Endothelial cell of umbilical vein (primary cell): ENCODE measurements around the gene PPP1R16B. TPM values are rescaled to one million over a fixed set of nuclear protein-coding genes. Genes with fewer than 3 reads are reported as not detected.

Experiments
- BruUV-seq: library from RNA; stranded (reverse); fragments of 400-500 nt; replicated peaks from 2 replicates; lab custom pipeline; 2021; lab: Mats Ljungman, UMichigan
- CTCF ChIA-PET: fragments of 300-600, 350-600 bp; sonication (Branson Sonifier 250); formaldehyde crosslinking; loops from one replicate; lab custom pipeline; 2021; ENCODE audit warnings: antibody characterized with exemption, inconsistent platforms; lab: Charles Lee
- POLR2A ChIA-PET: fragments of 300-600, 350-600 bp; sonication (Branson Sonifier 250); formaldehyde crosslinking; loops from one replicate; lab custom pipeline; 2021; ENCODE audit warnings: antibody characterized with exemption, inconsistent platforms; lab: Charles Lee
- DNase-seq: peaks from one replicate; pipeline ENCODE4 v3.0.0-alpha.2; 2011; ENCODE audit warnings: low read depth, low spot score
- FAIRE-seq: peaks from 2 replicates; lab custom pipeline; 2011; peaks lifted over from hg19 to GRCh38; lab: Jason Lieb, UNC
- H2AFZ ChIP-seq: 2 replicates; pipeline ENCODE4 v1.6.0; 2012; ENCODE audit warnings: low read depth, low read length, control low read depth, inconsistent platforms
- H3K27ac ChIP-seq: 2 replicates; pipeline ENCODE4 v1.5.1; 2011; ENCODE audit warnings: low read depth, mild to moderate bottlenecking, control low read depth, low read length, moderate library complexity; ENCODE audit not compliant: insufficient read depth
- H3K27me3 ChIP-seq, 2 experiments: 2 replicates each; pipeline versions ENCODE4 v1.6.0 to v1.6.1; 2011; ENCODE audit warnings: low read length in 2 of 2, mixed read lengths in 1 of 2; ENCODE audit not compliant: control insufficient read depth in 2 of 2, insufficient read depth in 2 of 2
- H3K36me3 ChIP-seq, 2 experiments: 2 replicates in 1 of 2; 3 replicates in 1 of 2; pipeline ENCODE4 v1.5.1; 2011; ENCODE audit warnings: low read length in 2 of 2, mild to moderate bottlenecking in 1 of 2, moderate library complexity in 1 of 2; ENCODE audit not compliant: control insufficient read depth in 2 of 2, insufficient read depth in 2 of 2; ENCODE audit errors: extremely low read depth in 1 of 2
- H3K4me1 ChIP-seq: 3 replicates; pipeline ENCODE4 v1.5.1; 2011; ENCODE audit warnings: mild to moderate bottlenecking, low read length; ENCODE audit not compliant: control insufficient read depth, insufficient read depth; ENCODE audit errors: extremely low read depth
- H3K4me2 ChIP-seq: 2 replicates; pipeline ENCODE4 v1.6.1; 2011; ENCODE audit warnings: low read length, control low read depth, mixed read lengths; ENCODE audit not compliant: insufficient read depth
- H3K4me3 ChIP-seq, 3 experiments: fragments of 200-600 bp in 1 of 3; sonication (generic), shearing (Covaris generic) in 1 of 3; replicated peaks in 1 of 3; 2 replicates each; pipeline ENCODE4 v1.5.1; 2011 to 2016; ENCODE audit warnings: control low read depth in 3 of 3, low read length in 3 of 3, mild to moderate bottlenecking in 2 of 3, inconsistent platforms in 1 of 3, low read depth in 1 of 3, moderate library complexity in 1 of 3; ENCODE audit not compliant: insufficient read depth in 1 of 3
- H3K79me2 ChIP-seq: 2 replicates; pipeline ENCODE4 v1.6.0; 2012; ENCODE audit warnings: low read length, inconsistent platforms; ENCODE audit not compliant: control insufficient read depth, insufficient read depth
- H3K9ac ChIP-seq: replicated peaks from 2 replicates; pipeline ENCODE3; 2011; ENCODE audit warnings: low read length, control low read depth; ENCODE audit not compliant: insufficient read depth; ENCODE audit errors: extremely low read depth
- H3K9me1 ChIP-seq: replicated peaks from 3 replicates; pipeline ENCODE4 v1.6.0; 2011; ENCODE audit warnings: mild to moderate bottlenecking, low read length; ENCODE audit not compliant: control insufficient read depth, insufficient read depth; ENCODE audit errors: extremely low read depth
- H3K9me3 ChIP-seq: replicated peaks from 2 replicates; pipeline ENCODE4 v1.5.1; 2012; ENCODE audit warnings: low read length, inconsistent platforms; ENCODE audit not compliant: control insufficient read depth, insufficient read depth
- H4K20me1 ChIP-seq: replicated peaks from 2 replicates; pipeline ENCODE3; 2011; ENCODE audit warnings: mild to moderate bottlenecking, low read length; ENCODE audit not compliant: control insufficient read depth, insufficient read depth; ENCODE audit errors: extremely low read depth
- CTCF ChIP-seq, 2 donors: IDR thresholded peaks; 1 replicate in 1 of 2; 2 replicates in 1 of 2; pipeline ENCODE4 v1.5.1; 2011; ENCODE audit warnings: low read length in 2 of 2, mild to moderate bottlenecking in 2 of 2, moderate library complexity in 2 of 2, control low read depth in 1 of 2, inconsistent platforms in 1 of 2, low read depth in 1 of 2; ENCODE audit not compliant: insufficient read depth in 1 of 2; ENCODE audit errors: extremely low read depth in 1 of 2
- EZH2 ChIP-seq: IDR thresholded peaks from 2 replicates; pipeline ENCODE4 v1.6.1; 2012; ENCODE audit warnings: borderline replicate concordance, low read depth, mild to moderate bottlenecking, moderate library complexity, low read length, inconsistent platforms; ENCODE audit not compliant: severe bottlenecking
- FOS ChIP-seq: IDR thresholded peaks from 2 replicates; pipeline ENCODE4 v1.6.1; 2011; ENCODE audit warnings: mild to moderate bottlenecking, low read length, moderate library complexity, borderline replicate concordance; ENCODE audit not compliant: insufficient read depth
- GATA2 ChIP-seq: IDR thresholded peaks from 2 replicates; pipeline ENCODE4 v1.7.0; 2011; ENCODE audit warnings: low read depth, mild to moderate bottlenecking, moderate library complexity, mixed read lengths, low read length; ENCODE audit not compliant: insufficient read length, insufficient read depth
- JUN ChIP-seq: IDR thresholded peaks from 2 replicates; pipeline ENCODE4 v1.6.1; 2011; ENCODE audit warnings: borderline replicate concordance, low read depth; ENCODE audit not compliant: insufficient read length, insufficient read depth
- MAX ChIP-seq: IDR thresholded peaks from 2 replicates; pipeline ENCODE4 v1.6.1; 2011; ENCODE audit not compliant: insufficient read depth, insufficient read length
- MYC ChIP-seq: IDR thresholded peaks from one replicate; pipeline ENCODE4 v1.6.1; 2011; ENCODE audit warnings: mild to moderate bottlenecking, low read depth, low read length
- POLR2A ChIP-seq: IDR thresholded peaks from 2 replicates; pipeline ENCODE4 v1.6.1; 2012; ENCODE audit warnings: low read depth, mild to moderate bottlenecking, control low read depth, low read length
- POLR2AphosphoS5 ChIP-seq: IDR thresholded peaks from 2 replicates; pipeline ENCODE4 v1.6.1; 2012; ENCODE audit warnings: low read depth, mild to moderate bottlenecking, control low read depth, low read length, moderate library complexity; ENCODE audit not compliant: insufficient read depth
- dilution Hi-C: fragments of 300-500 bp; cut with MboI; formaldehyde crosslinking; loops from one replicate; pipeline ENCODE4 v1.15.0; 2019; ENCODE audit warnings: low sequenced_read_pairs; ENCODE audit not compliant: extremely low pct_ligation_motif_present
- intact Hi-C: fragments of 100-400 bp; cut with micrococcal nuclease; formaldehyde crosslinking; loops from one replicate; pipeline ENCODE4 v1.10.0; 2022
- polyA plus RNA-seq, 4 experiments: library from polyadenylated mRNA; depleted of rRNA in 3 of 4; stranded (reverse) in 3 of 4; unstranded in 1 of 4; fragments of >200 nt; gene quantifications; 2 replicates each; pipeline versions ENCODE4 v1.2.1 to v1.2.3, GENCODE V29; 2011 to 2012; ENCODE audit warnings: missing spikeins in 1 of 4
- total RNA-seq: library from RNA; stranded (reverse); gene quantifications from 2 replicates; pipeline ENCODE4 v1.2.3, GENCODE V29; 2021

PPP1R16B gene
- total and polyA plus RNA-seq, 2 donors (not counting 3 experiments of a cell fraction or from before 2014, with no cell fraction given): 34.7 to 68.1 TPM

GRCh38 chr20:38915355-38915754, 109.9 kb downstream of the PPP1R16B start:
- dilution Hi-C loops (no loop called here), intact Hi-C loops (no loop called here)
- Histone ChIP-seq H4K20me1 (no peaks in the 10 kb centered on the region), H3K27ac (no peak overlapping the region), H3K27me3 (peaks cover 0 to 3% of the 10 kb centered on the region in 2 experiments), H3K4me1 (no peaks in the 10 kb centered on the region), H3K4me3 (no peak overlapping the region), H2AFZ (no peak overlapping the region), H3K79me2 (no peaks in the 10 kb centered on the region), H3K36me3 (peaks cover 0 to 35% of the 10 kb centered on the region in 2 experiments), H3K9me3 (no peaks in the 10 kb centered on the region), H3K9me1 (no peaks in the 10 kb centered on the region), H3K9ac (no peak overlapping the region), H3K4me2 (no peak overlapping the region)
- ChIA-PET POLR2A (no interaction called here), CTCF (no interaction called here)
- TF ChIP-seq GATA2: no peak
- no peak for TF ChIP-seq CTCF (IDR thresholded peaks at IDR 0.05; ENCODE audit: extremely low read depth in 1 of 2, insufficient read depth in 1 of 2, low read depth in 1 of 2, low read length in 2 of 2)
- TF ChIP-seq FOS: no peak
- TF ChIP-seq MAX: no peak
- no peak for TF ChIP-seq POLR2AphosphoS5
- no peak for TF ChIP-seq JUN
- no peak for TF ChIP-seq POLR2A
- TF ChIP-seq MYC: no peak
- no peak for TF ChIP-seq EZH2
- BruUV-seq: no TSS peak
- DNase-seq (no peak), FAIRE-seq (no peak)
